Activated T-cell treated with anti-CD3 and anti-CD28 coated beads, Interleukin-2, amount 50 U/mL, for 4 hours (primary cell): ENCODE measurements around the gene BAG5. TPM values are rescaled to one million over a fixed set of nuclear protein-coding genes. Genes with fewer than 3 reads are reported as not detected.
A peak's percentile ranks its signal among the peaks of the same experiment; 100 is the strongest.
"Not testable (repeated sequence)": the region's sequence is repeated elsewhere in the genome, so short reads cannot be mapped to it uniquely, and the experiment has no call there.

ENCODE experiments used
- ATAC-seq, 2 donors: fragments of 200-7000 bp; cut with Tn5 transposase; one replicate each; pipeline ENCODE4 v1.10.0; 2021
- DNase-seq: peaks from one replicate; pipeline ENCODE4 v3.0.0-alpha.2; 2020
- H3K27me3 Mint-ChIP-seq: one replicate; pipeline ENCODE4 v1.8.0; 2021; ENCODE audit warnings: low read depth, mixed read lengths
- H3K36me3 Mint-ChIP-seq: one replicate; pipeline ENCODE4 v1.8.0; 2022; ENCODE audit warnings: mixed read lengths; ENCODE audit not compliant: insufficient read depth
- H3K4me1 Mint-ChIP-seq: one replicate; pipeline ENCODE4 v1.8.0; 2021; ENCODE audit warnings: low read depth, mixed read lengths
- H3K4me3 Mint-ChIP-seq: one replicate; pipeline ENCODE4 v1.8.0; 2021; ENCODE audit warnings: mild to moderate bottlenecking, moderate library complexity, mixed read lengths
- H3K9me3 Mint-ChIP-seq: one replicate; pipeline ENCODE4 v1.8.0; 2021; ENCODE audit warnings: mixed read lengths
- total RNA-seq, 3 donors: library from RNA; stranded (reverse); gene quantifications; one replicate each; pipeline ENCODE4 v1.2.1, GENCODE V29; 2021

The BAG5 gene
- total RNA-seq, 3 donors from 2014 or later = 31.4 to 35.6 (median 32.2) TPM

GRCh38 chr14:103528587-103529382 is 33.7 kb downstream of the BAG5 start, which contains the start of gene TRMT61A:
Gene TRMT61A (plus strand): TSS chr14:103529196. CDS start chr14:103529979, 783 bp downstream.
- Mint-ChIP-seq H3K4me3 (peak within 1 kb of the TSS; percentile 94), H3K9me3 (no peaks in the 10 kb centered on the region), H3K27me3 (no peaks in the 10 kb centered on the region), H3K36me3 (peaks cover 4% of the 10 kb centered on the region), H3K4me1 (peaks cover 38% of the 10 kb centered on the region)
- DNase-seq = peak; percentile 74
- peak; percentile 81 to 84 for ATAC-seq

DNA sequence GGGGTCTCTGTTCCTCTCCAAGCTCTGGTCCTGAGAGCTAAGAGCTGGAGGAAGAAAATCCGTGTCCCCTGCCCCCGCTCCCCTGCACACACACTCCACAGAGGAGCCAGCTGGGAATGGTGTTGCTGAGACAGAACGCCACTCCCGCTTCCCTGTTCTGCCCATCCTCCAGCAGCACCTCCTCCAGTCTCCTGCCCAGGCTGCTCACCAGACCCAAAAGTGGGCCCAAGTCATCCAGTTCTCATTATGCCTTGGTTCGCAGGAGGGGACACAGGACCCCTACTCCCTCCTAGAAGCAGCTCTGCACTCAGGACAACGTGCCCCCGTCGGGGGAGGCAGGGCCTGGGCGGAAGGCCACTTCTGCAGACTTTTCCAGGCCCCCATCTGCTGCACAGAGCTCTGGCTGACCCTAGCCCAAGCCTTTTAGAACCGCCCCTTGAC is 34.3 kb downstream of the BAG5 start:
- Mint-ChIP-seq H3K4me3 (peak overlapping the region; percentile 94), H3K36me3 (peaks cover 4% of the 10 kb centered on the region), H3K4me1 (peaks cover 38% of the 10 kb centered on the region), H3K27me3 (peaks cover 3% of the 10 kb centered on the region), H3K9me3 (no peaks in the 10 kb centered on the region)
- DNase-seq (no peak), ATAC-seq (no peak)

GRCh38 chr14:103527408-103528145 is 34.9 kb downstream of the BAG5 start:
- ATAC-seq (peak; percentile 29 to 34), DNase-seq (no peak)
- no peaks in the 10 kb centered on the region for H3K9me3 Mint-ChIP-seq
- peaks cover 38% of the 10 kb centered on the region for H3K4me1 Mint-ChIP-seq
- peak overlapping the region; percentile 94 for H3K4me3 Mint-ChIP-seq
- peaks cover 3% of the 10 kb centered on the region for H3K27me3 Mint-ChIP-seq
- peaks cover 4% of the 10 kb centered on the region for H3K36me3 Mint-ChIP-seq

DNA sequence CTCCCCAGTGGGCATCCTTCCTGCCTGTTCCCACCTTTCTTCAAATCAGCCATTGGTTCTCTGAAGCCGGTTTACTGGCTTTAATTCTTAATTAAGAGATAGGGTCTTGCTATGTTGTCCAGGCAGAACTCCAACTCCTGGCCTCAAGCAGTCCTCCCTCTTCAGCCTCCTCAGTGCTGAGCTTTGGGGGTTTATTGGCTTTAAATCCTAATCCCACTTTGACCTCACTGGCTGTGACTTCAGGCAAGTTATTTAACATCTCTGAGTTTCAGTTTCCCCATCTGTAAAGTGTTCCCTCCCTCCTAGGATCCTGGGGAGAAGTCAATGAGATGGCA is 35.6 kb downstream of the BAG5 start:
- peaks cover 38% of the 10 kb centered on the region for H3K4me1 Mint-ChIP-seq
- H3K36me3 Mint-ChIP-seq = peaks cover 4% of the 10 kb centered on the region
- DNase-seq (no peak), ATAC-seq (no peak)
- H3K4me3 Mint-ChIP-seq = peak overlapping the region; percentile 71
- H3K9me3 Mint-ChIP-seq = no peaks in the 10 kb centered on the region
- peaks cover 3% of the 10 kb centered on the region for H3K27me3 Mint-ChIP-seq

GRCh38 chr14:103526247-103526913 is 36.1 kb downstream of the BAG5 start:
- peaks cover 4% of the 10 kb centered on the region for H3K36me3 Mint-ChIP-seq
- H3K4me3 Mint-ChIP-seq = no peak overlapping the region
- H3K27me3 Mint-ChIP-seq = peaks cover 3% of the 10 kb centered on the region
- peaks cover 34% of the 10 kb centered on the region for H3K4me1 Mint-ChIP-seq
- DNase-seq (no peak), ATAC-seq (no peak)
- H3K9me3 Mint-ChIP-seq = no peaks in the 10 kb centered on the region

DNA sequence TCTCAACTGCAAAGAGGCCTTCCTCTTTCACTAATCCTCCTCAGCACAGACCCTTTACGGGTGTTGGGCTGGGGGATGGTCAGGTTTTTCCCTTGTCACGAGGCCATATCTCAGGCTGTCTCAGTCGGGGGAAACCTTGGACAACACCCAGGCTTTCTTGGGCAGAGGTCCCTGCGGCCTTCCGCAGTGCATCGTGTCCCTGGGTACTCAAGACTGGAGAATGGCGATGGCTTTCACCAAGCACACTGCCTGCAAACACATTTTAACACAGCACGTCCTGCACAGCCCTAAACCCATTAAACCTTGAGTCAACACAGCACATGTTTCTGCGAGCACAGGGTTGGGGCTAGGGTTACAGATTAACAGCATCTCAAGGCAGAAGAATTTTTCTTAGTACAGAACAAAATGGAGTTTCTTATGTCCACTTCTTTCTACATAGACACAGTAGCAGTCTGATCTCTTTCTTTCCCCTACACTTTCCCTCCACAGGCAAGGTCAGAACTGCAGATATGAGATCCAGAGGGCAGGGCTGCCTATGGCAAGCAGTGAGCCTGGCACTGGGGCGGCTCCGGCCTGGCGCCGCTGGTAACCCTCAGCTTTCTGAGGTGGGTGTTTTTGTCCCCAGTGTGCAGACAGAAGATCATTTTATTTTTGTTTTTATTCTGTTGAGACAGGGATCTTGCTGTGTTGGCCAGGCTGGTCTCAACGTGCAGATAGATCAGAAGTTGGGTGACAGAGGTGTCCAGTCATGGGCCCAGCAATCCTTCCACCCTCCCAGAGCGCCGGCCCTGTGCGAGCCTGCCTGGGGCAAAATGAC is 36.8 kb downstream of the BAG5 start:
- H3K36me3 Mint-ChIP-seq, DNase-seq, H3K4me3 Mint-ChIP-seq, H3K27me3 Mint-ChIP-seq, H3K9me3 Mint-ChIP-seq, ATAC-seq: not testable (repeated sequence)
- H3K4me1 Mint-ChIP-seq = peaks cover 27% of the 10 kb centered on the region

- no peak for DNase-seq
- Mint-ChIP-seq H3K27me3 (peaks cover 8% of the 10 kb centered on the region), H3K4me3 (no peak overlapping the region), H3K36me3 (no peaks in the 10 kb centered on the region), H3K9me3 (no peaks in the 10 kb centered on the region), H3K4me1 (peaks cover 16% of the 10 kb centered on the region)
- no peak for ATAC-seq
These were observed 38.2 kb downstream of the BAG5 start for GRCh38 chr14:103524002-103524935.

GRCh38 chr14:103523575-103523954 is 38.9 kb downstream of the BAG5 start:
- peak overlapping the region; percentile 0 for H3K4me3 Mint-ChIP-seq
- no peak for ATAC-seq
- H3K9me3 Mint-ChIP-seq = no peaks in the 10 kb centered on the region
- peaks cover 8% of the 10 kb centered on the region for H3K27me3 Mint-ChIP-seq
- no peak for DNase-seq
- H3K4me1 Mint-ChIP-seq = peaks cover 16% of the 10 kb centered on the region
- H3K36me3 Mint-ChIP-seq = no peaks in the 10 kb centered on the region

DNA sequence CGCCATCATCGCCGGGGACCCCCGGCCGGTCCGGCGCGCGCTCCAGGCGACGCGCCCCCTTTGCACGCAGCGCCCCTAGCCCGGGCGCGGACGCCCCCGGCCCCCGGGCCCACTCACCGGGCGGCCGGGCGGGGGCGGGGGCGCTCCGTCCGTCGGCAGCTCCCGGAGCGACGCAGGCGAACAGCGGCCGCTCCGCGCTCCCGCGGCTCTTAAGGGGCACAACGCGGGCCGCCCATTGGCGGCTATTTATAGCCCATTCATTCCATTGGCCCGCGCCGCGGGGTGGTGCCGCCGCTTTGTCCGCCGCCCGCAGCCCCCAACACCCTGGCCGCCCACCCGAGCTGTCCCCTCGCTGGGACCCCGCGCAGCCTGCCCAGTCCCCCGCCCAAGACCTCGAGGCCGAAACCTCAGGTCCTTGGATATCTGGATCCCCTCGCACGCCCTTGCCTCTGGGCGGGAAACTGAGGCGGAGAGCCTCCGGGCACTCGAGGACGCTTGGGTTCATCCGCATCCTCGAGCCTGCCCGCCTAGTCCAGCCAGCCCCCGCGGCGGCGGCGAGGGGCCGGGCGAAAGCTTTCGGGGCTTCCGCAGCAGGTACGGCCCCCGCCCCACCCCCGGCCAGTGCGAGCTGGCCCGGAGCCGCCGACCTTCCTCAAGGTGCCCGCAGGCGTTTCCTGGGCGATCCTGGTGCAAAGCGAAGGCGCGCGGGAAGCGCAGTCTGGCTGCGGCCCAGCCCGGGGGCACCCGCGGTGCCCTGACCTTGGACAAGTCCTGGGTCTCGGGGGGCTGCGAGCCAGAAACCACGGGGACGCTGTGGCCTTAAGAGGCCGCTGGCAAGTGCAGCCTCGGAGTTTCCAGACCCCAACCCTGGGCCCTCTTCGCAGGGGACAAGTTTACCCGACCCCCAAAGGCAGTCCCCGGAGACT is 39.5 kb downstream of the BAG5 start, which contains the start of gene CKB:
TSS of gene CKB (minus strand) at position 182 of the 926 bp plus-strand sequence. CDS start 337 bp downstream, outside the sequence.
- Mint-ChIP-seq H3K4me3 (peak within 1 kb of the TSS; percentile 45), H3K27me3 (peaks cover 8% of the 10 kb centered on the region), H3K9me3 (no peaks in the 10 kb centered on the region), H3K4me1 (peaks cover 12% of the 10 kb centered on the region), H3K36me3 (no peaks in the 10 kb centered on the region)
- no peak for DNase-seq
- peak in 1 of 2 donors; percentile 31 for ATAC-seq

DNA sequence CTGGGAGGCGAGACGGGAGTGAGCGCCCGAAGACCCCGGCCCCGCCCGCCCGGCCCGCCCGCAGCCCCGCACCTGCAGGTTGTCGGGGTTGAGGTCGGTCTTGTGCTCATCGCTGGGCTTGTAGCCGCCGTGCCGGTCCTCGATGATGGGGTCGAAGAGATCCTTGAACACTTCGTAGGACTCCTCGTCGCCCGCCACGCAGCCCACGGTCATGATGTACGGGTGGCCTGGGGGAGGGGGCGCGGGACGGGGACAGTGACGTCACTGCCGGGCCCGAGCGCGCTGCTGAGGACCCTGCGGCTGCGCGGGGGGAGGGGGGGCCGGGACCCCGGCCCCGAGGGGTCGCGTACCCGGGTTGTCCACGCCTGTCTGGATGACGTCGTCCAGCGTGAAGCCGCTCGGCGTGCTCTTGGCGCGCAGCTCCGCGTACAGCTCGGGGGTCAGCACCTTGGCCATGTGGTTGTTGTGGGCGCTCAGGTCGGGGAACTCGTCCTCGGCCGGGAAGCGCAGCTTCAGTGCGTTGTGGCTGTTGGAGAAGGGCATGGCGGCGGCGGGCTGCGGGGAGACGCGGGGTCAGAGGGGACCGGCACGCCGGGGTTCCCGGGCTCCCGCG is 40.4 kb downstream of the BAG5 start:
- no peak for DNase-seq
- Mint-ChIP-seq H3K4me3 (peak overlapping the region; percentile 45), H3K4me1 (peaks cover 5% of the 10 kb centered on the region), H3K9me3 (no peaks in the 10 kb centered on the region), H3K27me3 (peaks cover 8% of the 10 kb centered on the region), H3K36me3 (no peaks in the 10 kb centered on the region)
- ATAC-seq = peak; percentile 4

GRCh38 chr14:103521438-103521950 is 41.0 kb downstream of the BAG5 start:
- no peaks in the 10 kb centered on the region for H3K36me3 Mint-ChIP-seq
- peaks cover 4% of the 10 kb centered on the region for H3K4me1 Mint-ChIP-seq
- no peaks in the 10 kb centered on the region for H3K9me3 Mint-ChIP-seq
- peak; percentile 17 to 23 for ATAC-seq
- H3K4me3 Mint-ChIP-seq = no peak overlapping the region
- H3K27me3 Mint-ChIP-seq = peaks cover 8% of the 10 kb centered on the region
- no peak for DNase-seq
